ENCODE results near the gene DTD1. TPM values are rescaled to one million over a fixed set of nuclear protein-coding genes. Genes with fewer than 3 reads are reported as not detected.

Gene DTD1
- total RNA-seq, 1 donor from 2014 or later = 34.9 TPM

GRCh38 chr20:18657575-18657974 lies 69.7 kb downstream of the DTD1 start:
- no peak overlapping the region for H3K4me3 ChIP-seq
- H3K27me3 ChIP-seq = no peaks in the 10 kb centered on the region
- intact Hi-C loops (cut with DNase I) = no loop called here
- no peak for DNase-seq (ENCODE audit: low spot score in 2 of 2)
- H3K9me3 ChIP-seq = no peaks in the 10 kb centered on the region
- no peak overlapping the region for H3K27ac ChIP-seq
- peaks cover 0 to 5% of the 10 kb centered on the region in 2 donors for H3K4me1 ChIP-seq
- no peaks in the 10 kb centered on the region for H3K36me3 ChIP-seq
- no peak for TF ChIP-seq CTCF (IDR thresholded peaks at IDR 0.05)

DNA sequence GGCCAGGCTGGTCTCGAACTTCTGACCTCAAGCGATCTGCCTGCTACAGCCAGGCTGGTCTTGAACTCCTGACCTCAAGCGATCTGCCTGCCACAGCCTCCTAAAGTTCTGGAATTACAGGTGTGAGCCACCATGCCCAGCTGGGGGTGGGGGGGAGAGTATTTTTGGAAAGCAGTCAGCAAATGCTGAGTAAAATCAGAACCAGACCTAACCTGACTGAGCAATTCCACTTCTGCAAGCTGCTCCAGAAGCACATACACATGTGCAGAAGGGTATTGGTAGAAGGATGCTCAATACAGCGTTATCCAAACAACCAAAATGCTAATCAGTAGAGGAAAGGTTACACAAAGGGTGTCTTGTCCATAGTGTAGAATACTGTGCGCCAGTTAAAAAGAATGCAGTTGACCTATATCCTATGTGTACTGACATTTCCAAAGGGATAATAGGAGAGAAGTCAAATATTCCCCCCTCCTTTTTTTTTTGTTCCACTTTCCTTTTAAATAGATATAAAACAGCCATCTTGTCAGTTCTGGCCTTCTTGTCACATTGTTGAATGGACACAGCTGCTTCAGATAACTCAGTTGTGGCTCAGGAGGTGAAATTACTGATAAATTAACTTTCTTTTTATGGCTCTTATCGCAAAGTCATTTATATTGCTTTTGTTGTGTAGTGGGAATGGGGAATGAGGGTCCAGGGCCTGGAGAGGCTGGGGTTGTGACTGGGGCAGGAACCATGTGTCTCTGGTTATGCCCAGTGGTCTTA lies 74.6 kb downstream of the DTD1 start:
- DNase-seq (ENCODE audit: low spot score in 2 of 2) = no peak
- intact Hi-C loops (cut with DNase I) = no loop called here
- H3K9me3 ChIP-seq = no peaks in the 10 kb centered on the region
- no peak overlapping the region for H3K27ac ChIP-seq
- H3K4me3 ChIP-seq = no peak overlapping the region
- H3K27me3 ChIP-seq = no peaks in the 10 kb centered on the region
- H3K4me1 ChIP-seq = no peaks in the 10 kb centered on the region
- no peaks in the 10 kb centered on the region for H3K36me3 ChIP-seq
- no peak for TF ChIP-seq CTCF (IDR thresholded peaks at IDR 0.05)

DNA sequence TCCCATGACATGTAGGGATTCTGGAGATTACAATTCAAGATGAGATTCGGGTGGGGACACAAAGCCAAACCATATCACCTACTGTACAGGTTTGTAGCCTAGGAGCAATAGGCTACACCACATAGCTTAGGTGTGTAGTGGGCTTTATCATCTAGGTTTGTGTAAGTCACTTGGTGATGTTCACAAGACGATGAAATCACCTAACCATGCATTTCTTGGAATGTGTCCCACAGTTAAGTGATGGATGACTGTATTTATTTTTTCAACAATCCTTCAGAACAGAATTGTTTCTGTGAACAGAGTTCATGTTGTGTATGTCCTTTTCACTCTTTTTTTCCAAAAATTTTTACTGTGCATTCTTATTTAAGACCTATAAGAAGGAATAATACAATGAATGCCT lies 76.1 kb downstream of the DTD1 start:
- no peaks in the 10 kb centered on the region for H3K4me1 ChIP-seq
- no peak overlapping the region for H3K4me3 ChIP-seq
- no peak overlapping the region for H3K27ac ChIP-seq
- intact Hi-C loops (cut with DNase I) = no loop called here
- no peaks in the 10 kb centered on the region for H3K36me3 ChIP-seq
- no peak for TF ChIP-seq CTCF (IDR thresholded peaks at IDR 0.05)
- H3K9me3 ChIP-seq = no peaks in the 10 kb centered on the region
- DNase-seq (ENCODE audit: low spot score in 2 of 2) = no peak
- no peaks in the 10 kb centered on the region for H3K27me3 ChIP-seq

DNA sequence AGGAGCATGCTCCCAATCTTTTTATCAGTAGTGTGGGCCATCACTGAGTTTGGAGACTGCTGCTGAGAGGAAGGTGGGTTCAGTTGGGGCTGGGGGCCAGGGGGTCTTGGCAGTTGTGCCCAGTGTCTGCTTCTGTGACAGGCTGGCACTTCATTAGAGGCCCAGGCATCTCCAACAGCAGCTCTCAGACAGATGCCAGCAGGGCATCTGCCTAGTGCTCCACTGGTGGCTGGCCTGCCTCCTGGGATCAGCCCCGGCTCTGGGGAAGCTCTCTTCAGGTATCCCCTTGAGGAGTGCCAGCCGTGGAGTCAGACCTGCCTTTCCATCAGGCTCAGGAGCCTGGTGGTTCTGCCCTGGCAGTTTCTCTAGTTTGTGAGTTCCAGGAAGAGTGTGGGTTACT lies 77.3 kb downstream of the DTD1 start:
- intact Hi-C loops (cut with DNase I) = no loop called here
- no peak overlapping the region for H3K27ac ChIP-seq
- no peak for TF ChIP-seq CTCF (IDR thresholded peaks at IDR 0.05)
- H3K4me3 ChIP-seq = no peak overlapping the region
- no peaks in the 10 kb centered on the region for H3K4me1 ChIP-seq
- DNase-seq (ENCODE audit: low spot score in 2 of 2) = no peak
- no peaks in the 10 kb centered on the region for H3K36me3 ChIP-seq
- no peaks in the 10 kb centered on the region for H3K9me3 ChIP-seq
- H3K27me3 ChIP-seq = no peaks in the 10 kb centered on the region

- TF ChIP-seq CTCF (IDR thresholded peaks at IDR 0.05) = no peak
- no peaks in the 10 kb centered on the region for H3K36me3 ChIP-seq
- H3K27me3 ChIP-seq = no peaks in the 10 kb centered on the region
- no peak overlapping the region for H3K27ac ChIP-seq
- H3K9me3 ChIP-seq = no peaks in the 10 kb centered on the region
- H3K4me1 ChIP-seq = no peaks in the 10 kb centered on the region
- DNase-seq (ENCODE audit: low spot score in 2 of 2) = no peak
- H3K4me3 ChIP-seq = no peak overlapping the region
- intact Hi-C loops (cut with DNase I) = no loop called here
Observed at GRCh38 chr20:18666803-18667415, 79.1 kb downstream of the DTD1 start.

Measured in ascending aorta (tissue), 2 donors.